ENCODE data around the gene MAN1A1.

Gene MAN1A1

GRCh38 chr6:119270545-119270944, 79.0 kb downstream of the MAN1A1 start:
- no peak for DNase-seq (ENCODE audit: low read depth in 2 of 2)

- DNase-seq (ENCODE audit: low read depth in 2 of 2): no peak
These were observed 80.1 kb downstream of the MAN1A1 start for GRCh38 chr6:119269266-119270103.

- no peak for DNase-seq (ENCODE audit: low read depth in 2 of 2)
These were observed 82.2 kb downstream of the MAN1A1 start for GRCh38 chr6:119267126-119267905.

- no peak for DNase-seq (ENCODE audit: low read depth in 2 of 2)
These were observed 84.6 kb downstream of the MAN1A1 start for GRCh38 chr6:119264854-119265397.

- DNase-seq (ENCODE audit: low read depth in 2 of 2): no peak
These were observed 86.9 kb downstream of the MAN1A1 start for GRCh38 chr6:119262612-119263011.

GRCh38 chr6:119261944-119262284, 87.6 kb downstream of the MAN1A1 start:
- DNase-seq (ENCODE audit: low read depth in 2 of 2): no peak

GRCh38 chr6:119259027-119259426, 90.5 kb downstream of the MAN1A1 start:
- DNase-seq (ENCODE audit: low read depth in 2 of 2): no peak

- no peak for DNase-seq (ENCODE audit: low read depth in 2 of 2)
These were observed 91.8 kb downstream of the MAN1A1 start for GRCh38 chr6:119257726-119258125.

- no peak for DNase-seq (ENCODE audit: low read depth in 2 of 2)
These were observed 92.5 kb downstream of the MAN1A1 start for GRCh38 chr6:119256978-119257462.

- no peak for DNase-seq (ENCODE audit: low read depth in 2 of 2)
These were observed 93.2 kb downstream of the MAN1A1 start for GRCh38 chr6:119256392-119256791.

- no peak for DNase-seq (ENCODE audit: low read depth in 2 of 2)
These were observed 94.1 kb downstream of the MAN1A1 start for GRCh38 chr6:119255492-119255891.

GRCh38 chr6:119250036-119250435, 99.5 kb downstream of the MAN1A1 start:
- DNase-seq (ENCODE audit: low read depth in 2 of 2): no peak

GRCh38 chr6:119249319-119249718, 100.2 kb downstream of the MAN1A1 start:
- DNase-seq (ENCODE audit: low read depth in 2 of 2): no peak

- DNase-seq (ENCODE audit: low read depth in 2 of 2): no peak
These were observed 102.1 kb downstream of the MAN1A1 start for GRCh38 chr6:119247504-119247903.

GRCh38 chr6:119243657-119244056, 105.9 kb downstream of the MAN1A1 start:
- DNase-seq (ENCODE audit: low read depth in 2 of 2): no peak

- no peak for DNase-seq (ENCODE audit: low read depth in 2 of 2)
These were observed 106.5 kb downstream of the MAN1A1 start for GRCh38 chr6:119243037-119243436.

- DNase-seq (ENCODE audit: low read depth in 2 of 2): no peak
These were observed 107.8 kb downstream of the MAN1A1 start for GRCh38 chr6:119241540-119242309.

GRCh38 chr6:119241111-119241465, 108.5 kb downstream of the MAN1A1 start:
- DNase-seq (ENCODE audit: low read depth in 2 of 2): peak; percentile 17 to 21

- DNase-seq (ENCODE audit: low read depth in 2 of 2): no peak
These were observed 109.1 kb downstream of the MAN1A1 start for GRCh38 chr6:119240257-119241110.

- DNase-seq (ENCODE audit: low read depth in 2 of 2): no peak
These were observed 112.3 kb downstream of the MAN1A1 start for GRCh38 chr6:119237177-119237715.

GRCh38 chr6:119234941-119235340, 114.6 kb downstream of the MAN1A1 start:
- DNase-seq (ENCODE audit: low read depth in 2 of 2): no peak
